Heart left ventricle (tissue), 16 donors: ENCODE measurements around the gene POLR3A. TPM values are rescaled to one million over a fixed set of nuclear protein-coding genes. Genes with fewer than 3 reads are reported as not detected.

Experiments
- ATAC-seq, 4 donors: fragments of 200-7000 bp; cut with Tn5 transposase; one replicate each; pipeline ENCODE4 v1.9.1; 2020 to 2022; ENCODE audit warnings: moderate library complexity in 4 of 4, mild to moderate bottlenecking in 3 of 4, moderate number of reproducible peaks in 1 of 4
- DNase-seq, 5 donors: peaks; one replicate each; pipeline ENCODE4 v3.0.0-alpha.2; 2020
- H3K27ac ChIP-seq, 12 donors: fragments of 200-600 bp; sonication (generic) in 4 of 12; one replicate each; pipeline versions ENCODE4 v1.5.0 to v1.8.0; 2016 to 2022; ENCODE audit warnings: mild to moderate bottlenecking in 2 of 12
- H3K27me3 ChIP-seq, 9 donors: fragments of 200-600 bp; sonication (generic) in 2 of 9; one replicate each; pipeline versions ENCODE4 v1.5.1 to v1.8.0; 2016 to 2022; ENCODE audit warnings: mild to moderate bottlenecking in 3 of 9
- H3K36me3 ChIP-seq, 9 donors: fragments of 200-600 bp; sonication (generic) in 2 of 9; one replicate each; pipeline versions ENCODE4 v1.5.0 to v1.8.0; 2018 to 2022; ENCODE audit warnings: mild to moderate bottlenecking in 2 of 9
- H3K4me1 ChIP-seq, 12 donors: fragments of 200-600 bp; sonication (generic) in 4 of 12; one replicate each; pipeline versions ENCODE4 v1.5.0 to v1.8.0; 2016 to 2022; ENCODE audit warnings: mild to moderate bottlenecking in 3 of 12
- H3K4me3 ChIP-seq, 12 donors: fragments of 200-600 bp; sonication (generic) in 4 of 12; one replicate each; pipeline versions ENCODE4 v1.5.0 to v1.8.0; 2017 to 2022; ENCODE audit warnings: mild to moderate bottlenecking in 9 of 12, moderate library complexity in 4 of 12
- H3K9me3 ChIP-seq, 12 donors: fragments of 200-600 bp; sonication (generic) in 4 of 12; one replicate each; pipeline versions ENCODE4 v1.5.0 to v1.8.0; 2016 to 2022; ENCODE audit warnings: mild to moderate bottlenecking in 1 of 12
- CTCF ChIP-seq, 12 donors: fragments of 200-600 bp; sonication (generic) in 4 of 12; IDR thresholded peaks; one replicate each; pipeline versions ENCODE4 v1.5.0 to v1.8.0; 2018 to 2022; ENCODE audit warnings: antibody characterized with exemption in 12 of 12, mild to moderate bottlenecking in 5 of 12
- POLR2A ChIP-seq, 2 donors: fragments of 450-650 bp; IDR thresholded peaks; one replicate each; pipeline ENCODE4 v1.6.1; 2017; ENCODE audit warnings: antibody characterized with exemption in 2 of 2, mild to moderate bottlenecking in 2 of 2, moderate library complexity in 2 of 2
- WGBS, 4 donors: extraction: QIAGEN DNeasy Blood & Tissue Kit in 2 of 4; methylation state at CpG; one replicate each; pipeline versions ENCODE4 v1.1.5 to v1.1.7; 2013 to 2018; 5-methylcytosine and 5-hydroxymethylcytosine counted together
- intact Hi-C, 10 donors: fragments of 100-400 bp; cut with DNase I; formaldehyde crosslinking; loops; one replicate each; pipeline versions ENCODE4 v1.11.1 to v1.14.2; 2022
- polyA plus RNA-seq, 2 donors: library from polyadenylated mRNA; stranded (reverse); fragments of 200-250 nt; gene quantifications; one replicate each; pipeline ENCODE4 v1.2.3, GENCODE V29; 2013
- total RNA-seq, 9 donors: library from RNA; depleted of rRNA in 2 of 9; stranded (reverse); fragments of >200 nt in 2 of 9; fragmentation: NEBNext Ultra II Directional in 3 of 9; extraction: Animal tissue kit (Norgen Biotek cat#: 25700) in 3 of 9; gene quantifications; one replicate each; pipeline versions ENCODE4 v1.1.0 to v1.2.4, GENCODE V29; 2016 to 2023
- donor health status: ischemic (EF 13 %, LVEDD 7.1; RV severe dilation, severe dysfunction).
- donor health status: healthy with polysubstance abuse.
- donor health status: DM: no; HTN: yes; CAD: no.
- donor health status: DM: no; HTN: no; CAD: no.
- donor health status: ischemic (EF 25% LVEDD 6.9; RV normal size, moderate dysfunction).
- donor health status: ischemic (EF 25% LVEDD 5.7; RV mildly dilated, moderate dysfunction).
- donor health status: healthy.
- donor health status: DM: yes; HTN: yes; CAD: no.
- donor health status: ischemic (EF 35%, LVEDD 5.7; RV mildly dilated, moderate dysfunction).
- donor health status: nonischemic (EF 11% LVEDD 7.7; RV severe dilation, severe dysfunction).
- donor health status: DM: yes; HTN: yes; CAD: no.
- donor health status: PGD.
- donor health status: ischemic (EF 29% LVEDD 5.4; RV normal size, mild dysfunction).
- donor health status: nonischemic (EF 23%, LVEDD 6.1; RV moderate dilation, normal function).

POLR3A gene
- total and polyA plus RNA-seq, 11 donors: 3.8 to 12.9 (median 8.9) TPM

DNA sequence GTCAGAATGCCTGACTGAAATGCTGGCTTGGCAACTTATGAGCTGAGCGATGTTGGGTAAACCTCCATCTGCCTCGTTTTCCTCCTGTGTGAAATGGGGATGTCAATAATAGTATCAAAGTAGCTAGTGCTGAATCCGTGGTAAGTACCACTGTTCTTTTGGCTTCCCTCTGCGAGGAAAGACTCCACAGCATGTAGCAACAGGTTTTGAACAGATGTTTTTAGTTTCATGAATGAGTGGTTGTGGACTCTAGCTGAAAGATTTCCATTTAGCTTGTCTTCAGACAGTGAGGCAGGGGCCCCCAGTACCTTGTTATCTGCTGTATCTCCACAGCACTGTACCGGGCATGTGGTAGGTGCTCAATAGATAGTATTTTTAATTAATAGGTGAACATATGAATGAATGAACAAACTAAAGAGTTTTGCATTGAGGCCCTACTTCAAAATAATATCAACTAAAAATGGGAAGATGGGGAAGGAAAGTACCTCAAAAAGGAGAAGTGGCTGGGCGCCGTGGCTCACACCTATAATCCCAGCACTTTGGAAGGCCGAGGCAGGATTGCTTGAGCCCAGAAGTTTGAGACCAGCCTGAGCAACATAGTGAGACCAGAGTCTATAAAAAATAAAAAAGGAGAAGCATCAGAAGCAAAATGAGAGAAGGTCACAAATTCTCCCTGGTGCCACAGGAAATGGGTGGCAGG is 97.1 kb downstream of the POLR3A start:
- ATAC-seq (no peak), DNase-seq (no peak)
- Histone ChIP-seq H3K27ac (no peak overlapping the region), H3K27me3 (peaks cover 0 to 10% (median 0%) of the 10 kb centered on the region in 9 donors), H3K9me3 (peaks cover 0 to 3% (median 0%) of the 10 kb centered on the region in 12 donors), H3K36me3 (no peaks in the 10 kb centered on the region), H3K4me3 (no peak overlapping the region), H3K4me1 (peaks cover 0 to 6% (median 4%) of the 10 kb centered on the region in 12 donors)
- WGBS, 4 donors: 82 to 88% (median 85%) methylated on average over 8 of the region's 8 CpGs
- intact Hi-C loops: no loop called here
- TF ChIP-seq POLR2A (IDR thresholded peaks at IDR 0.05) (no peak), CTCF (IDR thresholded peaks at IDR 0.05) (no peak)

- peak overlapping the region in 11 of 12 donors; percentile 17 to 89 (median 53) for H3K27ac ChIP-seq
- intact Hi-C loops: loop anchor here in 5 of 10 donors (1.0 to 10.0 kb wide), 6 partner anchors 16 to 81 kb away; no protein-coding TSS in a partner anchor
- peaks cover 0 to 33% (median 23%) of the 10 kb centered on the region in 12 donors for H3K4me1 ChIP-seq
- H3K9me3 ChIP-seq: peaks cover 0 to 3% (median 0%) of the 10 kb centered on the region in 12 donors
- peak overlapping the region; percentile 55 to 98 (median 68) for H3K4me3 ChIP-seq
- H3K27me3 ChIP-seq: peaks cover 0 to 23% (median 0%) of the 10 kb centered on the region in 9 donors
- H3K36me3 ChIP-seq: no peaks in the 10 kb centered on the region
- 23 to 31% (median 25%) methylated on average over 16 to 20 of the region's 20 CpGs for WGBS, 4 donors
- ATAC-seq (no peak), DNase-seq (no peak)
- TF ChIP-seq CTCF (IDR thresholded peaks at IDR 0.05): no peak
- TF ChIP-seq POLR2A (IDR thresholded peaks at IDR 0.05): no peak
These were observed 101.7 kb downstream of the POLR3A start for GRCh38 chr10:77927402-77928246.

- ATAC-seq (peak; percentile 69 to 89 (median 84)), DNase-seq (peak; percentile 66 to 85 (median 71))
- WGBS, 4 donors: 0 to 1% (median 1%) methylated on average over 25 to 92 of the region's 95 CpGs
- Histone ChIP-seq H3K9me3 (peaks cover 0 to 3% (median 0%) of the 10 kb centered on the region in 12 donors), H3K36me3 (no peaks in the 10 kb centered on the region), H3K4me1 (peaks cover 0 to 33% (median 23%) of the 10 kb centered on the region in 12 donors), H3K4me3 (peak within 1 kb of the TSS; percentile 55 to 98 (median 68)), H3K27me3 (peaks cover 0 to 23% (median 0%) of the 10 kb centered on the region in 9 donors), H3K27ac (peak within 1 kb of the TSS in 11 of 12 donors; percentile 17 to 89 (median 59))
- TF ChIP-seq POLR2A (IDR thresholded peaks at IDR 0.05) (peak in 1 of 2 donors; percentile 13), CTCF (IDR thresholded peaks at IDR 0.05) (peak in 1 of 12 donors; percentile 7)
- intact Hi-C loops: loop anchor here in 5 of 10 donors (1.0 to 10.0 kb wide), 5 partner anchors 46 to 80 kb away; no protein-coding TSS in a partner anchor
These were observed 102.5 kb downstream of the POLR3A start, which contains the start of gene DLG5 for GRCh38 chr10:77926566-77927401. Gene DLG5, minus strand, starts transcription at chr10:77926755. Its CDS starts 235 bp downstream, at chr10:77926520.
